Nucleus accumbens (tissue), 56 donors: ENCODE measurements around the gene BFSP2.
"Not testable (repeated sequence)": the region's sequence is repeated elsewhere in the genome, so short reads cannot be mapped to it uniquely, and the experiment has no call there.

Experiments
- DNase-seq, 56 donors: peaks; one replicate each; lab custom pipeline; 2025; lab: John Stamatoyannopoulos, UW

BFSP2 gene

GRCh38 chr3:133505813-133506212 lies 106.0 kb downstream of the BFSP2 start:
- DNase-seq: no peak

GRCh38 chr3:133506215-133506901 lies 106.5 kb downstream of the BFSP2 start:
- peak in 3 of 56 donors; percentile 0 to 5 (median 2) for DNase-seq

GRCh38 chr3:133509488-133509887 lies 109.6 kb downstream of the BFSP2 start:
- DNase-seq: no peak

- DNase-seq: no peak
Measured at GRCh38 chr3:133512416-133513089, 112.7 kb downstream of the BFSP2 start.

- DNase-seq: no peak
Measured at GRCh38 chr3:133514418-133514817, 114.6 kb downstream of the BFSP2 start.

- DNase-seq: no peak
Measured at GRCh38 chr3:133515127-133515526, 115.3 kb downstream of the BFSP2 start.

GRCh38 chr3:133520286-133520685 lies 120.4 kb downstream of the BFSP2 start:
- DNase-seq: no peak

GRCh38 chr3:133520938-133521337 lies 121.1 kb downstream of the BFSP2 start:
- not testable (repeated sequence) for DNase-seq

- DNase-seq: no peak
Measured at GRCh38 chr3:133521946-133522345, 122.1 kb downstream of the BFSP2 start.

- DNase-seq: not testable (repeated sequence)
Measured at GRCh38 chr3:133523758-133524157, 123.9 kb downstream of the BFSP2 start.
